Mesenchymal stem cell (in vitro differentiated cells and primary cell): ENCODE measurements around the gene GNG4.

Experiments
- DNase-seq: peaks from one replicate; pipeline ENCODE4 v3.0.0-alpha.2; 2013
- H2AFZ ChIP-seq: one replicate; pipeline ENCODE4 v1.6.1; 2013; ENCODE audit warnings: low read depth, mild to moderate bottlenecking, control low read depth, inconsistent platforms, low read length, moderate library complexity
- H2AK5ac ChIP-seq: 2 replicates; pipeline ENCODE4 v1.6.1; 2013; ENCODE audit warnings: low read length, moderate library complexity, mild to moderate bottlenecking, inconsistent platforms; ENCODE audit not compliant: severe bottlenecking
- H2BK120ac ChIP-seq: one replicate; pipeline ENCODE4 v1.6.1; 2013; ENCODE audit warnings: low read depth, mild to moderate bottlenecking, inconsistent platforms, low read length, moderate library complexity
- H2BK12ac ChIP-seq, 2 experiments: one replicate each; pipeline ENCODE4 v1.6.1; 2013; ENCODE audit warnings: inconsistent platforms in 2 of 2, low read length in 2 of 2, mild to moderate bottlenecking in 2 of 2, moderate library complexity in 2 of 2, control low read depth in 1 of 2
- H2BK15ac ChIP-seq: one replicate; pipeline ENCODE4 v1.6.1; 2013; ENCODE audit warnings: mild to moderate bottlenecking, low read depth, inconsistent platforms; ENCODE audit not compliant: poor library complexity, severe bottlenecking
- H2BK5ac ChIP-seq: 2 replicates; pipeline ENCODE4 v1.6.1; 2013; ENCODE audit warnings: low read depth, mild to moderate bottlenecking, low read length, control low read depth, inconsistent platforms; ENCODE audit not compliant: poor library complexity, severe bottlenecking
- H3K14ac ChIP-seq, 2 experiments: one replicate each; pipeline ENCODE4 v1.6.1; 2013; ENCODE audit warnings: inconsistent platforms in 2 of 2, low read length in 2 of 2, control low read depth in 1 of 2, mild to moderate bottlenecking in 1 of 2, moderate library complexity in 1 of 2
- H3K18ac ChIP-seq, 2 experiments: one replicate each; pipeline ENCODE4 v1.6.1; 2013; ENCODE audit warnings: inconsistent platforms in 2 of 2, low read length in 2 of 2, control low read depth in 1 of 2, low read depth in 1 of 2, mild to moderate bottlenecking in 1 of 2
- H3K23ac ChIP-seq, 2 experiments: one replicate each; pipeline ENCODE4 v1.6.1; 2013; ENCODE audit warnings: inconsistent platforms in 2 of 2, low read length in 2 of 2, mild to moderate bottlenecking in 2 of 2, moderate library complexity in 2 of 2, control low read depth in 1 of 2
- H3K27ac ChIP-seq: 2 replicates; pipeline ENCODE4 v1.5.1; 2013; ENCODE audit warnings: mild to moderate bottlenecking, moderate library complexity, low read length, control low read depth, inconsistent platforms; ENCODE audit not compliant: poor library complexity, severe bottlenecking
- H3K27me3 ChIP-seq, 2 experiments: 2 replicates each; pipeline versions ENCODE4 v1.6.1 to v1.7.0; 2013; ENCODE audit warnings: low read length in 2 of 2, mild to moderate bottlenecking in 2 of 2, moderate library complexity in 2 of 2, control low read depth in 1 of 2, inconsistent platforms in 1 of 2; ENCODE audit not compliant: control insufficient read depth in 1 of 2, insufficient read depth in 1 of 2
- H3K36me3 ChIP-seq, 2 experiments: 2 replicates each; pipeline versions ENCODE4 v1.6.1 to v1.7.0; 2013; ENCODE audit warnings: low read length in 2 of 2, control low read depth in 1 of 2, inconsistent platforms in 1 of 2, low read depth in 1 of 2, mild to moderate bottlenecking in 1 of 2; ENCODE audit not compliant: insufficient read depth in 2 of 2, control insufficient read depth in 1 of 2
- H3K4ac ChIP-seq, 2 experiments: one replicate each; pipeline ENCODE4 v1.6.1; 2013; ENCODE audit warnings: inconsistent platforms in 2 of 2, low read length in 2 of 2, mild to moderate bottlenecking in 2 of 2, moderate library complexity in 2 of 2, control low read depth in 1 of 2, low read depth in 1 of 2
- H3K4me1 ChIP-seq: 2 replicates; pipeline ENCODE4 v1.6.1; 2013; ENCODE audit warnings: low read depth, low read length, control low read depth; ENCODE audit not compliant: control insufficient read depth, insufficient read depth
- H3K4me2 ChIP-seq: 2 replicates; pipeline ENCODE4 v1.6.1; 2013; ENCODE audit warnings: low read length, mild to moderate bottlenecking, inconsistent platforms; ENCODE audit not compliant: poor library complexity, severe bottlenecking
- H3K4me3 ChIP-seq, 2 experiments: 2 replicates each; pipeline versions ENCODE4 v1.5.1 to v1.7.0; 2013; ENCODE audit warnings: low read length in 2 of 2, mild to moderate bottlenecking in 2 of 2, control low read depth in 1 of 2, low read depth in 1 of 2; ENCODE audit not compliant: insufficient read depth in 1 of 2
- H3K79me1 ChIP-seq: replicated peaks from 2 replicates; pipeline ENCODE4 v1.6.1; 2013; ENCODE audit warnings: mild to moderate bottlenecking, control low read depth, low read length, inconsistent platforms; ENCODE audit not compliant: poor library complexity, severe bottlenecking
- H3K9ac ChIP-seq: 2 replicates; pipeline ENCODE4 v1.7.0; 2013; ENCODE audit warnings: mild to moderate bottlenecking, low read length, moderate library complexity
- H3K9me3 ChIP-seq: 2 replicates; pipeline ENCODE4 v1.7.0; 2013; ENCODE audit warnings: mild to moderate bottlenecking, low read length; ENCODE audit not compliant: control insufficient read depth
- H4K8ac ChIP-seq: one replicate; pipeline ENCODE4 v1.6.1; 2013; ENCODE audit warnings: inconsistent platforms, mild to moderate bottlenecking, low read length, moderate library complexity
- H4K91ac ChIP-seq: one replicate; pipeline ENCODE4 v1.6.1; 2013; ENCODE audit warnings: mild to moderate bottlenecking, low read length, inconsistent platforms
- WGBS: methylation state at CpG from one replicate; pipeline ENCODE4 v1.1.7; 2013; ENCODE audit warnings: mixed read lengths; 5-methylcytosine and 5-hydroxymethylcytosine counted together

The GNG4 gene

DNA sequence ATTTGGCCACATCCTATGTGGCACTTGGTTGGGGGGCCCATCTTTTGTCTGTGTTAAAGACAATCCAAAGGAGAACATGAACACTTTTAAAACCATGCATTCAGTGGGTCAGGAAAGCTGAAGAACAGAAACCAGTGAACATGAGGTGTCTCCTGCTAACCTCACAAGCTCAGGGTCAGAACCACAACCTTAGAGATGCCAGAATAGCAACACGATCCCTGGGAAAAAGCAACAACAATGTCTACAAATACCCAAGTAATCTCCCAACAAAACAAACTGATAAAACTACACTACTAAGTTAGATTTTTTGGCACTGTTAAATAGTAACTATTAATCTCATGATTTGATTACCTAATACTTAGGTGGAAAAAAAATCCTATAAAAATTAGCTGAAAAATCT, 34.1 kb upstream of the GNG4 start:
- Histone ChIP-seq H2AFZ (no peak overlapping the region), H3K14ac (no peak overlapping the region), H2BK5ac (no peak overlapping the region), H3K27ac (no peak overlapping the region), H3K9ac (no peak overlapping the region), H3K4me1 (no peaks in the 10 kb centered on the region), H2BK120ac (no peak overlapping the region), H4K8ac (no peak overlapping the region), H3K4me3 (no peak overlapping the region), H3K27me3 (no peaks in the 10 kb centered on the region), H3K9me3 (no peaks in the 10 kb centered on the region), H3K4me2 (no peak overlapping the region), H2BK15ac (no peak overlapping the region), H2BK12ac (no peak overlapping the region), H3K79me1 (no peaks in the 10 kb centered on the region), H3K18ac (no peak overlapping the region), H3K4ac (no peak overlapping the region), H4K91ac (no peak overlapping the region), H2AK5ac (no peak overlapping the region), H3K23ac (no peak overlapping the region), H3K36me3 (peaks cover 0 to 82% of the 10 kb centered on the region in 2 experiments)
- no CpG with 5 or more reads among the region's 1 CpG for WGBS
- DNase-seq, result no peak

DNA sequence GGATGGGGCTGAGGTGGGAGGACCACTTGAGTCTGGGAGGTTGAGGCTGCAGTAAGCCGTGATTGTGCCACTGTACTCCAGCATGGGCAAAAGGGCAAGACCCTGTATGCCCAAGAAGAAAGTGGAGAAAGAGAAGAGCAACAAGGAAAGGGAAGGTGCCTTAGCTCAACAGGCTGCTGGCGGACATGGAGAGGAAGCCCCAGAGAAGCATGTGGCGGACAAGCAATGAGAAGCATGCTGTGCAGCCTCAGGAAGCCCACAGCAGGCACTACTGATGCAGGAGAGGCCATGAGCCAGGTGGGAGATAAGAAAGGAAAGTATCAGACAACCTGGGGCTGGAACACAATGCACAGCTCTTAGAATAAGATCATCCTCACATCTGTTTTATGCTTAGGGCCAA, 32.6 kb upstream of the GNG4 start:
- Histone ChIP-seq H3K9me3 (no peaks in the 10 kb centered on the region), H2BK120ac (no peak overlapping the region), H3K4me1 (no peaks in the 10 kb centered on the region), H4K91ac (no peak overlapping the region), H3K36me3 (peaks cover 0 to 75% of the 10 kb centered on the region in 2 experiments), H4K8ac (no peak overlapping the region), H2AK5ac (no peak overlapping the region), H3K4me2 (no peak overlapping the region), H3K23ac (no peak overlapping the region), H2BK12ac (no peak overlapping the region), H2BK15ac (no peak overlapping the region), H3K4me3 (no peak overlapping the region), H3K27me3 (no peaks in the 10 kb centered on the region), H3K14ac (no peak overlapping the region), H3K27ac (no peak overlapping the region), H3K4ac (no peak overlapping the region), H2BK5ac (no peak overlapping the region), H3K18ac (no peak overlapping the region), H3K79me1 (no peaks in the 10 kb centered on the region), H3K9ac (no peak overlapping the region), H2AFZ (no peak overlapping the region)
- no peak for DNase-seq
- WGBS, result 98% methylated on average over 3 of the region's 3 CpGs

DNA sequence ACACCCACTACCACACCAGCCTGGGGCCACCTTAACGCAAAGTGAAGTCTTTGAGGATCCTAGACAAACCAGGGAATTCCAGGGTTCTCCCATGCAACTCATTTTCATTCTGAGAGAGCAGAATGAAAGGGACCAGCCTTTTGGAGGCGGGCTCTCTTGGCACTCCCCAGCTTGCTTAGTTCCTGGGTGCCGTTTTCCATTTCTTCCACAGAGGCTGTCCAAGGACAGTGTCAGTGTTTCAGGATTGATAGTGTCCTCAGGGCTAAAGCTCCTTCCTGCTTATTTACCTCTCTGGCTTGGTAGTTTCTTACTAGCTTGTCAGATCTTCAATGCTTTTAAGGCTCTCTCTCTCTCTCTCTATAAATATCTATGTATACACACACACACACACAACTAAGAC, 30.1 kb upstream of the GNG4 start:
- no peaks in the 10 kb centered on the region for H3K79me1 ChIP-seq
- H3K4me3 ChIP-seq, result no peak overlapping the region
- H2BK12ac ChIP-seq, result no peak overlapping the region
- 95% methylated on average over 3 of the region's 3 CpGs for WGBS
- no peak overlapping the region for H4K91ac ChIP-seq
- no peaks in the 10 kb centered on the region for H3K4me1 ChIP-seq
- no peak overlapping the region for H3K27ac ChIP-seq
- no peak overlapping the region for H3K14ac ChIP-seq
- H2AK5ac ChIP-seq, result no peak overlapping the region
- no peak overlapping the region for H2BK15ac ChIP-seq
- no peaks in the 10 kb centered on the region for H3K27me3 ChIP-seq
- no peak overlapping the region for H2BK120ac ChIP-seq
- H2AFZ ChIP-seq, result no peak overlapping the region
- no peak overlapping the region for H3K18ac ChIP-seq
- no peak overlapping the region for H3K4ac ChIP-seq
- peaks cover 8 to 78% of the 10 kb centered on the region in 2 experiments for H3K36me3 ChIP-seq
- H4K8ac ChIP-seq, result no peak overlapping the region
- no peak overlapping the region for H2BK5ac ChIP-seq
- H3K23ac ChIP-seq, result no peak overlapping the region
- H3K4me2 ChIP-seq, result no peak overlapping the region
- DNase-seq, result no peak
- H3K9ac ChIP-seq, result no peak overlapping the region
- H3K9me3 ChIP-seq, result peaks cover 22% of the 10 kb centered on the region

DNA sequence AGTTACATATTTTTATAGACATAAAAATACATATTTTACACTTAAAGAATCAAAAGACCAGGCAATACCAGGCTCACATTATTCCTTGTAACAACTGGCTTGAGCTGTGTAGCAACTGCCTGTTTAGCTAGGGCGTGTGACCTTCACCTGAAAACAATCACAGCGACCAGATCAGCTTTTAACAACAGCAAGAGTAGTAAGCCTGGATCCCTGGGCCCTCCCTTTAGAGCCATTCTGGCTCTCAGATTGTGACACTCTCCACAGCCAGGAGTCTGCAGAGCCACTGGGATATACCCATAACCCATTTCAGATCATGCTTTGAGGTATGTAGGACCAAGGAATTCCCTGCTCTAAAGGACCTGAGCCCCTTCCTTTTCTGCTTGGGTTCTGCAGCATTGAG, 29.4 kb upstream of the GNG4 start:
- no peak overlapping the region for H3K9ac ChIP-seq
- H4K91ac ChIP-seq, result no peak overlapping the region
- no peak for DNase-seq
- peaks cover 8 to 78% of the 10 kb centered on the region in 2 experiments for H3K36me3 ChIP-seq
- no peak overlapping the region for H2AFZ ChIP-seq
- no peak overlapping the region for H3K4ac ChIP-seq
- H3K4me1 ChIP-seq, result no peaks in the 10 kb centered on the region
- H3K18ac ChIP-seq, result no peak overlapping the region
- H3K14ac ChIP-seq, result no peak overlapping the region
- H2BK15ac ChIP-seq, result no peak overlapping the region
- H2BK12ac ChIP-seq, result no peak overlapping the region
- no peak overlapping the region for H2BK5ac ChIP-seq
- no peak overlapping the region for H4K8ac ChIP-seq
- no peak overlapping the region for H3K23ac ChIP-seq
- no peak overlapping the region for H2BK120ac ChIP-seq
- no peak overlapping the region for H3K27ac ChIP-seq
- no peaks in the 10 kb centered on the region for H3K79me1 ChIP-seq
- peaks cover 22% of the 10 kb centered on the region for H3K9me3 ChIP-seq
- no peak overlapping the region for H3K4me2 ChIP-seq
- 79% methylated on average over 2 of the region's 2 CpGs for WGBS
- no peaks in the 10 kb centered on the region for H3K27me3 ChIP-seq
- no peak overlapping the region for H2AK5ac ChIP-seq
- H3K4me3 ChIP-seq, result no peak overlapping the region
